Loucy (cell line): ENCODE data around the gene CCDC83.

Experiments
- H2AFZ ChIP-seq: fragments of 200-600 bp; sonication (generic); 2 replicates; pipeline ENCODE4 v1.6.0; 2016; ENCODE audit warnings: antibody characterized with exemption, mild to moderate bottlenecking, low read length, moderate library complexity
- H3F3A ChIP-seq: fragments of 200-600 bp; 2 replicates; pipeline ENCODE4 v1.6.0; 2016; ENCODE audit warnings: antibody characterized with exemption, low read depth, mild to moderate bottlenecking
- H3K27me3 ChIP-seq: fragments of 200-600 bp; sonication (generic); 2 replicates; pipeline ENCODE4 v1.6.1; 2014; ENCODE audit warnings: low read length, mild to moderate bottlenecking; ENCODE audit not compliant: insufficient read depth, poor library complexity, severe bottlenecking
- H3K36me3 ChIP-seq: fragments of 200-600 bp; sonication (generic); 2 replicates; pipeline ENCODE4 v1.6.1; 2016; ENCODE audit warnings: low read length; ENCODE audit not compliant: insufficient read depth
- H3K4me1 ChIP-seq: fragments of 200-600 bp; sonication (generic); 2 replicates; pipeline ENCODE4 v1.5.1; 2014; ENCODE audit warnings: low read length, mild to moderate bottlenecking; ENCODE audit not compliant: insufficient read depth, poor library complexity, severe bottlenecking
- H3K4me2 ChIP-seq: fragments of 200-600 bp; sonication (generic); 2 replicates; pipeline ENCODE4 v1.6.0; 2014; ENCODE audit warnings: antibody characterized with exemption, low read length, low read depth, mild to moderate bottlenecking; ENCODE audit not compliant: poor library complexity, severe bottlenecking
- H3K4me3 ChIP-seq: fragments of 200-600 bp; sonication (generic); 2 replicates; pipeline ENCODE4 v1.5.1; 2014; ENCODE audit warnings: low read length, mild to moderate bottlenecking, mixed read lengths; ENCODE audit not compliant: poor library complexity, severe bottlenecking
- H3K79me2 ChIP-seq: fragments of 200-600 bp; sonication (generic); 2 replicates; pipeline ENCODE4 v1.6.1; 2014; ENCODE audit warnings: low read length; ENCODE audit not compliant: insufficient read depth
- H3K9ac ChIP-seq: fragments of 200-600 bp; sonication (generic); 2 replicates; pipeline ENCODE4 v1.6.0; 2014; ENCODE audit warnings: mild to moderate bottlenecking, low read depth, low read length, moderate library complexity; ENCODE audit not compliant: poor library complexity, severe bottlenecking
- H3K9me2 ChIP-seq: fragments of 200-600 bp; sonication (generic); replicated peaks from 2 replicates; pipeline ENCODE4 v1.6.1; 2016; ENCODE audit warnings: low read depth, low read length, mixed read lengths
- H3K9me3 ChIP-seq: fragments of 200-600 bp; sonication (generic); 2 replicates; pipeline ENCODE4 v1.6.1; 2014; ENCODE audit warnings: mild to moderate bottlenecking, antibody characterized with exemption, low read length, low read depth; ENCODE audit not compliant: insufficient read depth
- H4K20me1 ChIP-seq: fragments of 200-600 bp; sonication (generic); 2 replicates; pipeline ENCODE4 v1.6.0; 2014; ENCODE audit warnings: antibody characterized with exemption, low read length, mild to moderate bottlenecking; ENCODE audit not compliant: insufficient read depth, poor library complexity, severe bottlenecking
- EZH2phosphoT487 ChIP-seq: fragments of 200-600 bp; IDR thresholded peaks from 2 replicates; pipeline ENCODE4 v1.6.1; 2018; ENCODE audit warnings: antibody characterized with exemption, mild to moderate bottlenecking, moderate library complexity, borderline replicate concordance
- TF ChIP-seq, protein P1 (sequence below): fragments of 200-600 bp; sonication (generic); conservative IDR thresholded peaks from 2 replicates; pipeline ENCODE4 v1.5.1; 2014; ENCODE audit warnings: mild to moderate bottlenecking, antibody characterized with exemption, low read length

The CCDC83 gene

DNA sequence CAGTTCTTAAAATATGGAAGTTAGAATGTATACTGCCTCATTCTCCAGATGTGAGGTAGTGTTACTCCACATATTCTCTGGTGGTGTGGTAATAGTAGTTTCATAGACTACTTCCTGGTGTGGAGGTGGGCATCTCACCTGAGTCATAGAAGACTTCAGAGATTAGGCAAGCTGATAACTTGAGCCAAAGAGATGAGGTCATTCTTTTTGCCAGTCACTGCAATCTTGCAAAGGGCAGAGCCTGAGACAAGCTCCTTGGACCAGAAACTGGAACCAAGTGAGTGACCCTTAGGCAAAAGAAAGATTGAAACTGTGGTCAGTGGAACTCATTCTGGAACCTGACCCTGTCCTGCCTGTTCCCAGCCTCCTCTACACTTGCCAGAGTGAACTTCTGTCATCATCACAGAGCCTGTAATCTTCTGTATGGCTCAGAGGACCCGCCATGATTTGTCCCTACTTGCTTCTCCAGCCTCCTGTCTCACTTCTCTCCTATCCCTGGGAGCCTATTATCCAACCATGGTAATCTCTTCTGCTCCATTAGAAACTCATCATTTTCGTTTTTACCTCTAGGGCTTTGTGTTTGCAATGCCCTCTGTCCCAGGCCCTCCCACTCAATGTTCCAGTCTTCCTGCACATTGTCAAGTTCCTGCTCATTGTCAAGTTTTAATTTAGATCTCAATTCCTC is 10.6 kb upstream of the CCDC83 start:
- Histone ChIP-seq H3K79me2 (no peaks in the 10 kb centered on the region), H3K9ac (no peak overlapping the region), H3K9me3 (no peaks in the 10 kb centered on the region), H4K20me1 (no peaks in the 10 kb centered on the region), H3K4me2 (no peak overlapping the region), H3K36me3 (no peaks in the 10 kb centered on the region), H3K4me3 (no peak overlapping the region), H3K4me1 (no peaks in the 10 kb centered on the region), H3F3A (no peaks in the 10 kb centered on the region), H3K27me3 (no peaks in the 10 kb centered on the region), H3K9me2 (no peaks in the 10 kb centered on the region), H2AFZ (no peak overlapping the region)
- TF ChIP-seq EZH2phosphoT487, result no peak
- TF ChIP-seq, protein P1, sequence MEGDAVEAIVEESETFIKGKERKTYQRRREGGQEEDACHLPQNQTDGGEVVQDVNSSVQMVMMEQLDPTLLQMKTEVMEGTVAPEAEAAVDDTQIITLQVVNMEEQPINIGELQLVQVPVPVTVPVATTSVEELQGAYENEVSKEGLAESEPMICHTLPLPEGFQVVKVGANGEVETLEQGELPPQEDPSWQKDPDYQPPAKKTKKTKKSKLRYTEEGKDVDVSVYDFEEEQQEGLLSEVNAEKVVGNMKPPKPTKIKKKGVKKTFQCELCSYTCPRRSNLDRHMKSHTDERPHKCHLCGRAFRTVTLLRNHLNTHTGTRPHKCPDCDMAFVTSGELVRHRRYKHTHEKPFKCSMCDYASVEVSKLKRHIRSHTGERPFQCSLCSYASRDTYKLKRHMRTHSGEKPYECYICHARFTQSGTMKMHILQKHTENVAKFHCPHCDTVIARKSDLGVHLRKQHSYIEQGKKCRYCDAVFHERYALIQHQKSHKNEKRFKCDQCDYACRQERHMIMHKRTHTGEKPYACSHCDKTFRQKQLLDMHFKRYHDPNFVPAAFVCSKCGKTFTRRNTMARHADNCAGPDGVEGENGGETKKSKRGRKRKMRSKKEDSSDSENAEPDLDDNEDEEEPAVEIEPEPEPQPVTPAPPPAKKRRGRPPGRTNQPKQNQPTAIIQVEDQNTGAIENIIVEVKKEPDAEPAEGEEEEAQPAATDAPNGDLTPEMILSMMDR, result no peak

DNA sequence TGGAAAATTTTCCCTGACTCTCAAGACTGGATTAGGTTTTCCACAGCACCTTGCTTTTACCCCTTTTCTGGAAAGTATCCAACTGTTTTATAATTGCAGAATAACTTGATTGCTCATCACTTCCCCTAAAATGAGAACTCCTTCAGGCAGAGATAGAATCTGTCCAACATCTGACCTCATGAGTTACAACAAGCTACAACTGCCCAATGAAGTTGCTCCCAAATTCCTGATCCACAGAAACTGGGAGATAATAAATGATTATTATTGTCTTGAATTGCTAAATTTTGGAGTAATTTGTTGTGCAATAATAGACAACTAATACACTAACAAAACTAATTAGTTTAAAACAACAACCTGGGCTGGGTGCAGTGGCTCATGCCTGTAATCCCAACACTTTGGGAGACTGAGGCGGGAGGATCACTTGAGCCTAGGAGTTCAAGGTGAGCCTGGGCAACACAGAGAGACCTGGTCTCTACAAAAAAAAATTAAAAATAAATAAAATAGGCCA is 10.0 kb upstream of the CCDC83 start:
- Histone ChIP-seq H2AFZ (no peak overlapping the region), H3K9ac (no peak overlapping the region), H3K36me3 (no peaks in the 10 kb centered on the region), H3K4me2 (no peak overlapping the region), H3K9me3 (no peaks in the 10 kb centered on the region), H3F3A (no peaks in the 10 kb centered on the region), H3K9me2 (no peaks in the 10 kb centered on the region), H3K4me3 (no peak overlapping the region), H3K79me2 (no peaks in the 10 kb centered on the region), H3K27me3 (no peaks in the 10 kb centered on the region), H4K20me1 (no peaks in the 10 kb centered on the region), H3K4me1 (no peaks in the 10 kb centered on the region)
- TF ChIP-seq EZH2phosphoT487, result no peak
- TF ChIP-seq, protein P1, result no peak

DNA sequence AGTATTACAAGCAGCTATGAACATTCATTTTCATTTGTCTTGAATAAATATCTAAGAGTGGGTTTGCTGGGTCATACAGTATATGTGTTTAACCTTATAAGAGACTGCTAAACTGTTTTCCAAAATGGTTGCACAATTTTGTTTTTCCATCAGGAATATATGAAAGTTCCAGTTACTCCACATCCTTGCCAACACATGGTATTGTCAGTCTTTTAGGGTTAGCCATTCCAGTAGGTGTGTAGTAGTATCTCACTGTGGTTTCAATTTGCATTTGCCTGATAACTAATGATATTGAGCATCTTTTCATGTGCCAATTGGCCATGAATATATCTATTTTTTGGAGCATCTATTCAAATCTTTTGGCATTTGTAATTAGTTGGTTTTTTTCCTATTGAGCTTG is 7.7 kb upstream of the CCDC83 start:
- Histone ChIP-seq H2AFZ (no peak overlapping the region), H3K27me3 (no peaks in the 10 kb centered on the region), H3K4me2 (no peak overlapping the region), H3K9me2 (no peaks in the 10 kb centered on the region), H3K4me1 (no peaks in the 10 kb centered on the region), H3F3A (no peaks in the 10 kb centered on the region), H3K9me3 (no peaks in the 10 kb centered on the region), H3K4me3 (no peak overlapping the region), H4K20me1 (no peaks in the 10 kb centered on the region), H3K9ac (no peak overlapping the region), H3K36me3 (no peaks in the 10 kb centered on the region), H3K79me2 (no peaks in the 10 kb centered on the region)
- no peak for TF ChIP-seq EZH2phosphoT487
- TF ChIP-seq, protein P1, result no peak
